Activated T-helper 9 cell treated with anti-CD3 and anti-CD28 coated beads, Interleukin-2, amount 50 U/mL, for 16 hours (primary cell): ENCODE measurements around the gene PEX10.

ENCODE experiments used
- DNase-seq: peaks from one replicate; pipeline ENCODE4 v3.0.0-alpha.2; 2020; ENCODE audit warnings: low read depth

PEX10 gene

GRCh38 chr1:2425892-2426291 is 13.5 kb upstream of the PEX10 start:
- no peak for DNase-seq

DNA sequence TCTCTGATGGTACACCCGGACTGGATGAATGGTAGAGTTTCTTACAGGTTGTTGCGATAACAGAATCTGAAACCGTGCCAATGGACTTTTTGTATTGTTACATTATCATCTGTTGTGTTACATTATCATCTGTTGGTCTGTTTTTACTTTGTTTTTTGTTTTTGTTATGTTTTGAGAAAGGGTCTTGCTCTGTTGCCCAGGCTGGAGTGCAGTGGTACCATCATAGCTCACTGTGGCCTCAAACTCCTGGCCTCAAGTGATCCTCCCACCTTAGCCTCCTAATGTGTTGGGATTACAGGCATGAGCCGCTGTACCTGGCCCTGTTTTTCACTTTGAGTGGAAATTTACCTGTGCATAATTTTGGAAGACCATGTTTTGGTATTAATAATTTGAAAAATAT is 10.2 kb upstream of the PEX10 start:
- DNase-seq: no peak

DNA sequence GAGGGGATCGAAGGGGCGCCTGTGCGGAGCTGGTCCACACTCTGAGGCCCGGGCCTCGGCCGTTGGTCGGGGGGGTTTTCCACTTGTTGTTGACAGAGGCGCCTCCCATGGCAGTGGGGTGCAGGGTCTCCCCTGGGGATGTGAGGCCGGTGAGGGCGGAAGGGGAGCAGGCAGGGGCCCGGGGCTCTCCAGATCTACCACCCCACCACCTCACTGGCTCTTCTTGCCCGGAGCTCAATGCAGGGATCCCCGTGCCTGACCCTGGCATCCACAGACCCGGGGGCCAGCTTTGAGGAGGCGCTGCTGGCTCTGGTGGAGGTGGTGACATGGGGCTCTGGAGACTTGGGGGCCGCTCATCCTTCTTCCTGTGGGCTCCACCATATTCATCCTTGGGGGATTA is 7.1 kb upstream of the PEX10 start:
- no peak for DNase-seq

- no peak for DNase-seq
Measured at GRCh38 chr1:2418791-2419320, 6.5 kb upstream of the PEX10 start.

DNA sequence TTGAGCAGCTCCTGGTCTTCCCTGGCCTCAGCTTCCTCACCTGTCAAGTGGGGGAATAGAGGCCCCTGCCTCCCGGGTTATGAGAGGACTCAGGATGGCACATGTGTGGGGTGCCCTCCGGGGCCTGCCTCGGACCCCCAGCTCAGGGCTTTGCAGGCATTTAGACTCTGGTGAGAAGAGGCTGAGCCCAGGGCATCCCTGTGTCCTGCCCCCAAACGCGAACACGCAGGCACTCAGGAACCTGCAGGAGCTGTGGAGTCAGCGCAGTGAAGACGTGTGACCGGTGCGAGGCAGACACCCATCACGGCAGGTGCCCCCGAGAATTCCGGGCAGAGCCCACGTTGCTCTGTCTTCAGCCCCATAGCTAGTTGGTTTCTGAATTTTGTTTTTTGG is 5.5 kb upstream of the PEX10 start:
- DNase-seq: no peak

DNA sequence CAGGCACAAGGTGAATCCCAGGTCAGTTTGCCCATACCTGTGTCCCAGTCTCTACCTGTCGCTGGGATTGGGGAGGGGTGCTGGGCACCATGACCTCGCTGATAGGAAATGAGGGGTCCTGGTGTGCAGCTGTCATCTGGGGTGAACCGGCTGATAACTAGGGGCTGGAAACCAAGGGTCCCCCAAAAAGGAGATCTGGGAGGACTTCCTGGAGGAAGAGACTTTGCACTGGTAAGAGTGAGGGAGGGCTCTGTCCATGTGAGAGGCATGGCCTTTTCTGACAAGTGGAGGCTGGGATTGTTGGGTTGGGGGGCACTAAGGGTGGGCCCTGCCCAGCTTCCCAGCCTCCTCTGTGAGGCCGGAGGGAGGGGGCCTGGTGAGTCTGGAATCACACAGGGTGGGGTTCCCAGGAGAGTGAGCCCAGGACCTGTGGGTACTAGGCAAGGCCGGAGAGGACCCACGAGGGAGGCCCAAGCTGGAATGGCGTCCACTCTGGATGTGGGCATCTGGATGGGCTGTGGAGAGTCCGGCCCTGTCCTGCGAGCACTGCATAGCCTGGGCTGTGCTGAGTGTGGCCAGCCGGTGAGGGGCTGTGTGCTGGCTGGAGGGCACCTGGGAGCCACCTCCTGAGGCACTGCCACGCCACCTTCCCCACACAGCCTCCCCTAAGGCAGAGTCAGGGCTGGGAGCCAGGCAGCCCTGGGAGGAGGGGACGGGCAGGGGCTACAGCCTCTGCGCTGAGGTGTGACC is 4.9 kb upstream of the PEX10 start:
- no peak for DNase-seq

- no peak for DNase-seq
Measured at GRCh38 chr1:2416403-2416802, 4.0 kb upstream of the PEX10 start.

DNA sequence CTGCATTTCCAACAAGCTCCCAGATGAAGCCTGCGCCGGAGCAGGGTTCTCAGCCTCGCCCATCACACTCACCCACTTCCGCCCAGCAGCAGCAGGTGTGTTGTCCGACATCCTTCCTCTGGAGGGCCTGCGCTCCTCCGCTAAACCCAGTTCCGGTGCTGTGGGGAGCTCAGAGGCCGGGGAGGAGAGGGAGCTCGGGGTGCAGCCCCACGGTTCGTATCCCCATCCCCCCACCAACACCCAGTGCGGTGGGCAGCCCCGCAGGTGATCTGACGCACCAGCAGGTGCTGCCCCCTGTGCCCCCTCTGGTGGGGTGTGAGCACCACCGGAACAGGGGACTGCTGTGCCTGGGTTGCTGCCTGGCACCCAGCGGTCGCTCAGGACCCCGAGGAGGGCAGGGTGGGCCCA is 3.4 kb upstream of the PEX10 start:
- no peak for DNase-seq

DNA sequence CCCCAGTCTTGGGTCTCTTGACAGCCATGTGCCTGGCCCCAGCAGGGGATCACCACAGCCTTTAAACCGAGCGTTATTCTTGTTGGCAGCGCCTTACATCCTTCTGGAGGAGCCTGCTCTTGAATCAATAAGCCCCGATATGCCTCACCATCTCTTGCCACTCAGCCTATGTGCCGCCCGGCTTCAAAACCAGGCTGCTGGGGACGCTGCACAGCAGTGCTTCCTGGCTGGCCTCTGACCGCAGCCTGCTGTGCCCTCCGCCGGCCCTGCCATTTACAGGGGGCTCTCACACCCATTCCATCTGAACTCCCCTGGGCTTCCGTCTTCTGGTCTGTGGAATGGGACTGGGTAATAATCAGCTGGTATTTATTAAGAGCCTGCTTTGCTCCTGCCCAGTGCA is 3.0 kb upstream of the PEX10 start:
- DNase-seq: no peak

GRCh38 chr1:2414297-2414958 is 2.1 kb upstream of the PEX10 start:
- peak; percentile 72 for DNase-seq

- DNase-seq: no peak
Measured at GRCh38 chr1:2413495-2414296, 1.3 kb upstream of the PEX10 start.

- no peak for DNase-seq
Measured at GRCh38 chr1:2412773-2413494, 570 bp upstream of the PEX10 start.

GRCh38 chr1:2411801-2412394 is 466 bp downstream of the PEX10 start:
- no peak for DNase-seq

GRCh38 chr1:2409745-2410144 is 2.6 kb downstream of the PEX10 start:
- no peak for DNase-seq

DNA sequence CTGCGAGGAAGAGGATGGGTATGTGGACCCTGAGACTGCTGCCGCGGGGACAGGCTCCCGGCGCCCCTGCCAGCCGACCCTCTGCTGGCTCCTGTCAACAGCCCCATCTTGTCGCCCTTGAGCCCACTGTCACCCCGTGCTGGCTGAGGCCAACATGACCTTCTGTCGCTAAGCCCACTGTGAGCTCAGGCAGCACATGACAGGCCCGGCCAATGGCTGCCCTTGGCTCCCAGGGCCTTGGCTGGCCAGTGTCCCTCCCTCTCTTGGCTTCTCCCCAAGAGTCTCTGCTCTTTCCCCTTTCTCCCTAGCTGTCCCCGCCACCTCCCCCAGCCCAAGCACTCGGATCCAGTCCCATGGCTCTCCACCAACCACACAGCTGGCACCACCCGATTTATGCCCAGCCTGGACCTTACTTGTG is 3.5 kb downstream of the PEX10 start:
- DNase-seq: no peak

DNA sequence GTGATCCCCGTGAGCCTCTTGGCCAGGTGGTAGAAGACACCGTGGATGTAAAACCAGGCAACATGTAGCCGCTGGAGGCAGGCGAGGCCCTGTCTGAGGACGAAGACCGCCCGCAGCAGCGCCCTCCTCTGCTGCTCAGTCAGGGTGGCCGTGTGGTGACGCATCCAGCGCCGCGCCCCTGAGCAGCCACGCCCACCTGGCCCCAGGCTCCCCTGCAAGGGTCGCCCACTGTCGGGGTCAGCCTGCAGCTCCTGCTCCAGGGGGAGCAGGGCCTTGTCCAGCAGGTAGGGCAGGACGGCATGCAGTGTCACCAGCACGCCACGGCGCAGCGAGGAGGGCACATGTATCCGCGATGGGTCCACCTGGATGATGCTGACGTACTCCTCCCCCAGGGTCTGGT is 3.9 kb downstream of the PEX10 start:
- no peak for DNase-seq

GRCh38 chr1:2407991-2408275 is 4.4 kb downstream of the PEX10 start:
- DNase-seq: no peak

DNA sequence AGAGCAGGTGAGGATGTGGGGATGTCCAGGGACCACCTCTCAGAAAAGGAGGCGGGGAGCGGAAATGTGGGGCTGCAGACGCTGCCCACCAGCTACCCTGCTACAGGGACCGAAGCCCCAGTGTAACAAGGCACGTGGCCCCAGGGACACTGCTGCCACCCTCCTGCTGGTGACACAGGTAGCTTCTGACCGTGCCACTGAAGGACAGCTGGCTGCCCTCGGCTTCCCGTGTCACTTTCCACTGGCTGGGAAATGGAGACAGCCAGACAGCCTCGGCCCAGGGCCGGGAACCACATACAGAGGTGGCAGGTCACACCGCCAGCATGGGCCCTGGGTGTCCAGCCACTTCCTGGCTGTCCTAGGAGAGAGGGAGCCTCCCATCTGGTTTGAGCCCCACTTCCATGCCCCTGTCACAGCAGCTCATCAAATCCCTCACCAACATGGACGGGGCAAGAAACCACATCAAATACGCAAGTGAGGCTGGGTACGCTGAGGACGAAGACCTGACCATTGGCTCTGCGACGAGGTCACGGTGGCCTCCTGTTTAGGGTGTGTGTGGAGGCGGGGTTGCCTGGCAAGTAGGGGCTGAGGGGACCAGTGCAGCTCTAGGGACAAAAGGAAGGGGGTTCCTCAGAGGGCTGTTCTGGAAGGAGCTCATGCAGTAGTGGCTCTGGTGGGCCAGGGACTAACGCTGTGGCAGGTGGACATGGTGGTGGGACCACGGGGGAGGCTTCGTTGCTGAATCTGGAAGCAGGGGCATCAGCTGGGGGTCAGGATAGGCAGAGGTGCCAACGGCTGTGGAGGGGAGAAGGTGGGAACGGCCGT is 5.0 kb downstream of the PEX10 start:
- DNase-seq: no peak

GRCh38 chr1:2406451-2407041 is 5.8 kb downstream of the PEX10 start:
- no peak for DNase-seq

DNA sequence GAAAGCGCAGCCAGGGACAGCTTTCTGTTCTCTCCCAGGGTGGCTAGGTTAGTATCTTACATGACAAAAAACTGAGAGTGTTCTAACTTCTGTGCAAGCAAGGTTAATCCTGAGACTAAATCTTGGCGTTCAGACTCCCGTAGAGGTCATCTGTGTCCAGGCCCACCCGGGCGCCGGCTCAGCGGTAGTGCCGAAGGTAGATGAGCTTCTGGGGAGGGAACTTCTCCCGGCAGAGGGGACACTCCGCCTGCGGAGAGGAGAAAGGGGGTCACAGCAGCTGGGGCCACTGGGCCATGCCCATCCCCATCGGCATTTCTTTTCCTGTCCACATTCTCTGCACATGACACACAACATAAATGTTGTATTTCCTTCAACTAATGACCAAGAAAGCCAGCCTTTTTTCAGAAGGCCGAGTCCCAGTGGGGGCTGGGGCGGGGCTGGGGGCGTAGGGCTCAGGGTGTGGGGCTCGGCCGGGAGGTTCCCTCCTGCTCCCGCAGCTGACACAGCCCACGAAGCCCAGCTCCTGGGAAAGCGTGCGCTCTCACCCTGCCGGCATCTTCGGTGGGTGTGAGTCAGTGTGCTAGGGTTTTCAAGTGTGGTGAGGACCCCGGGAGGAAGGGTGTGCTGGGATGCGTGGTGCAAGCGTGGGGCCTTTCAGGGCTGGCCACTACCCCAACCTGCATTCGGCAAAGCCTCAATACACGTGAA is 6.6 kb downstream of the PEX10 start:
- no peak for DNase-seq
